Caco-2 (cell line): ENCODE results near the gene TNFRSF4. TPM values are rescaled to one million over a fixed set of nuclear protein-coding genes. Genes with fewer than 3 reads are reported as not detected.

ENCODE experiments used
- BruUV-seq: library from RNA; stranded (reverse); fragments of 400-500 nt; replicated peaks from 2 replicates; lab custom pipeline; 2021; lab: Mats Ljungman, UMichigan
- CTCF ChIA-PET: fragments of 300-600 bp; sonication (Branson Sonifier 250); formaldehyde crosslinking; loops from one replicate; lab custom pipeline; 2022; ENCODE audit warnings: antibody characterized with exemption; lab: Charles Lee
- POLR2A ChIA-PET: fragments of 300-600 bp; sonication (Branson Sonifier 250); formaldehyde crosslinking; loops from one replicate; lab custom pipeline; 2022; ENCODE audit warnings: antibody characterized with exemption; lab: Charles Lee
- DNase-seq, 2 experiments: peaks; one replicate each; pipeline versions ENCODE4 v3.0.0 to v3.0.0-alpha.2; 2020 to 2022
- H3K27me3 ChIP-seq: replicated peaks from 2 replicates; pipeline ENCODE4 v1.6.0; 2011; ENCODE audit warnings: low read length; ENCODE audit not compliant: control insufficient read depth, insufficient read depth
- H3K36me3 ChIP-seq: 2 replicates; pipeline ENCODE4 v1.5.1; 2011; ENCODE audit warnings: low read length; ENCODE audit not compliant: control insufficient read depth, insufficient read depth
- H3K4me1 ChIP-seq: fragments of 250-450 bp; sonication (Bioruptor Pico); 2 replicates; pipeline ENCODE4 v1.5.1; 2020; ENCODE audit warnings: mild to moderate bottlenecking
- H3K4me3 ChIP-seq: 2 replicates; pipeline ENCODE4 v1.5.1; 2011; ENCODE audit warnings: low read depth, mild to moderate bottlenecking, control low read depth, low read length
- H3K9me3 ChIP-seq: fragments of 250-450 bp; sonication (Bioruptor Pico); 2 replicates; pipeline ENCODE4 v1.5.1; 2020; ENCODE audit warnings: mild to moderate bottlenecking, moderate library complexity
- H3K27ac Mint-ChIP-seq: one replicate; pipeline ENCODE4 v1.8.0; 2022; ENCODE audit warnings: mixed read lengths; ENCODE audit not compliant: unreplicated experiment
- H3K27me3 Mint-ChIP-seq: one replicate; pipeline ENCODE4 v1.8.0; 2022; ENCODE audit warnings: mixed read lengths; ENCODE audit not compliant: insufficient read depth, unreplicated experiment
- H3K36me3 Mint-ChIP-seq: one replicate; pipeline ENCODE4 v1.8.0; 2022; ENCODE audit warnings: mild to moderate bottlenecking, mixed read lengths; ENCODE audit not compliant: insufficient read depth, unreplicated experiment
- H3K4me1 Mint-ChIP-seq: one replicate; pipeline ENCODE4 v1.8.0; 2022; ENCODE audit warnings: low read depth, mixed read lengths; ENCODE audit not compliant: unreplicated experiment
- H3K4me3 Mint-ChIP-seq: one replicate; pipeline ENCODE4 v1.8.0; 2022; ENCODE audit warnings: mild to moderate bottlenecking, moderate library complexity, mixed read lengths; ENCODE audit not compliant: unreplicated experiment
- H3K9me3 Mint-ChIP-seq: one replicate; pipeline ENCODE4 v1.8.0; 2022; ENCODE audit warnings: mixed read lengths; ENCODE audit not compliant: unreplicated experiment
- CTCF ChIP-seq, 2 experiments: fragments of 200-600 bp in 1 of 2; IDR thresholded peaks; 1 replicate in 1 of 2; 2 replicates in 1 of 2; pipeline versions ENCODE4 v1.5.1 to v1.8.0; 2011 to 2022; ENCODE audit warnings: antibody characterized with exemption in 1 of 2, control low read depth in 1 of 2, inconsistent platforms in 1 of 2, low read depth in 1 of 2, low read length in 1 of 2, mild to moderate bottlenecking in 1 of 2, moderate library complexity in 1 of 2; ENCODE audit not compliant: insufficient read depth in 1 of 2, severe bottlenecking in 1 of 2, unreplicated experiment in 1 of 2
- intact Hi-C: fragments of 100-400 bp; cut with micrococcal nuclease; formaldehyde crosslinking; loops from one replicate; pipeline ENCODE4 v1.10.0; 2022; ENCODE audit not compliant: unreplicated experiment
- total RNA-seq: library from RNA; stranded (reverse); gene quantifications from 2 replicates; pipeline ENCODE4 v1.2.3, GENCODE V29; 2022

The TNFRSF4 gene
- total RNA-seq, 1 experiment from 2014 or later, result not detected

GRCh38 chr1:1194723-1195122 is 19.2 kb downstream of the TNFRSF4 start:
- DNase-seq, result no peak

GRCh38 chr1:1191734-1192133 is 22.2 kb downstream of the TNFRSF4 start:
- ChIA-PET POLR2A (no interaction called here), CTCF (no interaction called here)
- intact Hi-C loops, result no loop called here
- peaks cover 22% of the 10 kb centered on the region for H3K9me3 Mint-ChIP-seq
- no peaks in the 10 kb centered on the region for H3K4me1 ChIP-seq
- TF ChIP-seq CTCF (IDR thresholded peaks at IDR 0.05; ENCODE audit: insufficient read depth in 1 of 2, low read depth in 1 of 2, low read length in 1 of 2, severe bottlenecking in 1 of 2, unreplicated experiment in 1 of 2), result no peak
- BruUV-seq, result no TSS peak
- no peaks in the 10 kb centered on the region for H3K4me1 Mint-ChIP-seq
- no peaks in the 10 kb centered on the region for H3K36me3 ChIP-seq
- H3K9me3 ChIP-seq, result peaks cover 8% of the 10 kb centered on the region; the same call in 1 of the 2 replicates
- no peaks in the 10 kb centered on the region for H3K27me3 Mint-ChIP-seq
- no peak overlapping the region for H3K27ac Mint-ChIP-seq
- H3K36me3 Mint-ChIP-seq, result no peaks in the 10 kb centered on the region
- DNase-seq, result no peak
- H3K27me3 ChIP-seq, result no peaks in the 10 kb centered on the region
- no peak overlapping the region for H3K4me3 ChIP-seq
- H3K4me3 Mint-ChIP-seq, result no peak overlapping the region

More at GRCh38 chr1:1194723-1195122, 19.2 kb downstream of the TNFRSF4 start:
- H3K4me1 Mint-ChIP-seq, result no peaks in the 10 kb centered on the region
- peaks cover 8% of the 10 kb centered on the region; the same call in 1 of the 2 replicates for H3K9me3 ChIP-seq
- no peak overlapping the region for H3K27ac Mint-ChIP-seq
- intact Hi-C loops, result no loop called here
- CTCF ChIA-PET, result no interaction called here
- no peak for TF ChIP-seq CTCF (IDR thresholded peaks at IDR 0.05; ENCODE audit: insufficient read depth in 1 of 2, low read depth in 1 of 2, low read length in 1 of 2, severe bottlenecking in 1 of 2, unreplicated experiment in 1 of 2)
- no peak overlapping the region for H3K4me3 Mint-ChIP-seq
- no TSS peak for BruUV-seq
- no peaks in the 10 kb centered on the region for H3K27me3 ChIP-seq
- no peaks in the 10 kb centered on the region for H3K4me1 ChIP-seq
- peaks cover 22% of the 10 kb centered on the region for H3K9me3 Mint-ChIP-seq
- H3K36me3 ChIP-seq, result no peaks in the 10 kb centered on the region
- POLR2A ChIA-PET, result no interaction called here
- no peak overlapping the region for H3K4me3 ChIP-seq
- H3K27me3 Mint-ChIP-seq, result no peaks in the 10 kb centered on the region
- no peaks in the 10 kb centered on the region for H3K36me3 Mint-ChIP-seq

GRCh38 chr1:1189111-1189510 is 24.8 kb downstream of the TNFRSF4 start:
- Mint-ChIP-seq H3K4me1 (no peaks in the 10 kb centered on the region), H3K27ac (no peak overlapping the region)
- no TSS peak for BruUV-seq

More at GRCh38 chr1:1189111-1189510, 24.8 kb downstream of the TNFRSF4 start:
- TF ChIP-seq CTCF (IDR thresholded peaks at IDR 0.05; ENCODE audit: insufficient read depth in 1 of 2, low read depth in 1 of 2, low read length in 1 of 2, severe bottlenecking in 1 of 2, unreplicated experiment in 1 of 2), result no peak
- Mint-ChIP-seq H3K9me3 (peaks cover 10% of the 10 kb centered on the region), H3K36me3 (no peaks in the 10 kb centered on the region), H3K27me3 (no peaks in the 10 kb centered on the region), H3K4me3 (no peak overlapping the region)
- ChIA-PET POLR2A (no interaction called here), CTCF (no interaction called here)
- Histone ChIP-seq H3K4me3 (no peak overlapping the region), H3K4me1 (no peaks in the 10 kb centered on the region), H3K9me3 (no peaks in the 10 kb centered on the region), H3K27me3 (no peaks in the 10 kb centered on the region), H3K36me3 (no peaks in the 10 kb centered on the region)
- DNase-seq, result no peak
- intact Hi-C loops, result no loop called here
